ENCODE results near the gene TLCD4. TPM values are rescaled to one million over a fixed set of nuclear protein-coding genes. Genes with fewer than 3 reads are reported as not detected.

Gene TLCD4
- total RNA-seq, 1 donor from 2014 or later, result 0.24 TPM

GRCh38 chr1:95076034-95076433 is 41.1 kb upstream of the TLCD4 start:
- peaks cover 7% of the 10 kb centered on the region for H3K36me3 Mint-ChIP-seq (ENCODE audit: low read depth)
- ChIA-PET CTCF (interaction anchor here (1.4 to 2.0 kb wide), 3 partner anchors 8 to 158 kb away, joined by 3 to 8 read pairs (median 5); partner anchors contain the start of gene RWDD3), POLR2A (no interaction called here)
- H3K9me3 Mint-ChIP-seq, result no peaks in the 10 kb centered on the region
- ATAC-seq (ENCODE audit: low read depth) (no peak), DNase-seq (no peak)
- TF ChIP-seq, protein P1, sequence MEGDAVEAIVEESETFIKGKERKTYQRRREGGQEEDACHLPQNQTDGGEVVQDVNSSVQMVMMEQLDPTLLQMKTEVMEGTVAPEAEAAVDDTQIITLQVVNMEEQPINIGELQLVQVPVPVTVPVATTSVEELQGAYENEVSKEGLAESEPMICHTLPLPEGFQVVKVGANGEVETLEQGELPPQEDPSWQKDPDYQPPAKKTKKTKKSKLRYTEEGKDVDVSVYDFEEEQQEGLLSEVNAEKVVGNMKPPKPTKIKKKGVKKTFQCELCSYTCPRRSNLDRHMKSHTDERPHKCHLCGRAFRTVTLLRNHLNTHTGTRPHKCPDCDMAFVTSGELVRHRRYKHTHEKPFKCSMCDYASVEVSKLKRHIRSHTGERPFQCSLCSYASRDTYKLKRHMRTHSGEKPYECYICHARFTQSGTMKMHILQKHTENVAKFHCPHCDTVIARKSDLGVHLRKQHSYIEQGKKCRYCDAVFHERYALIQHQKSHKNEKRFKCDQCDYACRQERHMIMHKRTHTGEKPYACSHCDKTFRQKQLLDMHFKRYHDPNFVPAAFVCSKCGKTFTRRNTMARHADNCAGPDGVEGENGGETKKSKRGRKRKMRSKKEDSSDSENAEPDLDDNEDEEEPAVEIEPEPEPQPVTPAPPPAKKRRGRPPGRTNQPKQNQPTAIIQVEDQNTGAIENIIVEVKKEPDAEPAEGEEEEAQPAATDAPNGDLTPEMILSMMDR (IDR thresholded peaks at IDR 0.05), result no peak
- intact Hi-C loops (cut with micrococcal nuclease), result no loop called here
- no peak overlapping the region for H3K27ac Mint-ChIP-seq
- no peak overlapping the region for H3K4me3 Mint-ChIP-seq
- peaks cover 3% of the 10 kb centered on the region for H3K27me3 Mint-ChIP-seq
- H3K4me1 Mint-ChIP-seq, result peaks cover 20% of the 10 kb centered on the region

- H3K9me3 Mint-ChIP-seq, result no peaks in the 10 kb centered on the region
- ATAC-seq (ENCODE audit: low read depth) (no peak), DNase-seq (no peak)
- no peaks in the 10 kb centered on the region for H3K36me3 Mint-ChIP-seq (ENCODE audit: low read depth)
- POLR2A ChIA-PET, result no interaction called here
- intact Hi-C loops (cut with micrococcal nuclease), result no loop called here
- TF ChIP-seq, protein P1 (IDR thresholded peaks at IDR 0.05), result no peak
- CTCF ChIA-PET, result interaction anchor here (1.0 to 1.1 kb wide), 2 partner anchors 33 to 154 kb away, joined by 3 to 5 read pairs; partner anchors contain the start of gene RWDD3
- no peak overlapping the region for H3K4me3 Mint-ChIP-seq
- H3K4me1 Mint-ChIP-seq, result peaks cover 4% of the 10 kb centered on the region
- H3K27ac Mint-ChIP-seq, result no peak overlapping the region
- peaks cover 7% of the 10 kb centered on the region for H3K27me3 Mint-ChIP-seq
Observed at GRCh38 chr1:95080446-95080845, 36.7 kb upstream of the TLCD4 start.

DNA sequence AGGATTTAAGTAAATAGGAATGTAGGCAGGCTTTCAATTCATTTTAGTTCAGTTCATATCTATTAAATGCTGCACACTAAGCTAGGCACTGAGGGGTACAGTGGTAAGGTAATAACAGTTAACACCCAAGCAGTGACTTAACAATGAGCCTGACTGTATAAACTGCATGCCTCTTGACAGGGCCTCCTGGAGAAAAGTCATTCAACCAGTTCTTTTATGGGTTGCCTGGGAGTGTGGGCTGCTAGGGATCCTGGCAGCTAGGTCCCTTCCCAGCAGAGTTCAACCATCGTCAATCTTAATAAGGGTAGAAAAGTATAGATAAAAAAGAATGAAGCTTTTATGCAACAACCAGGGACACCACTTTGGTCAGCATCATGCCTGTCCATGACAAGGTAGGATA is 36.3 kb upstream of the TLCD4 start:
- DNase-seq (no peak), ATAC-seq (ENCODE audit: low read depth) (no peak)
- Mint-ChIP-seq H3K9me3 (no peaks in the 10 kb centered on the region), H3K27me3 (peaks cover 4% of the 10 kb centered on the region), H3K27ac (no peak overlapping the region), H3K36me3 (ENCODE audit: low read depth) (no peaks in the 10 kb centered on the region), H3K4me1 (peaks cover 4% of the 10 kb centered on the region), H3K4me3 (no peak overlapping the region)
- TF ChIP-seq, protein P1 (IDR thresholded peaks at IDR 0.05), result no peak
- ChIA-PET CTCF (interaction anchor here (1.0 to 1.1 kb wide), 2 partner anchors 33 to 153 kb away, joined by 3 to 5 read pairs; partner anchors contain the start of gene RWDD3), POLR2A (no interaction called here)
- intact Hi-C loops (cut with micrococcal nuclease), result no loop called here

DNA sequence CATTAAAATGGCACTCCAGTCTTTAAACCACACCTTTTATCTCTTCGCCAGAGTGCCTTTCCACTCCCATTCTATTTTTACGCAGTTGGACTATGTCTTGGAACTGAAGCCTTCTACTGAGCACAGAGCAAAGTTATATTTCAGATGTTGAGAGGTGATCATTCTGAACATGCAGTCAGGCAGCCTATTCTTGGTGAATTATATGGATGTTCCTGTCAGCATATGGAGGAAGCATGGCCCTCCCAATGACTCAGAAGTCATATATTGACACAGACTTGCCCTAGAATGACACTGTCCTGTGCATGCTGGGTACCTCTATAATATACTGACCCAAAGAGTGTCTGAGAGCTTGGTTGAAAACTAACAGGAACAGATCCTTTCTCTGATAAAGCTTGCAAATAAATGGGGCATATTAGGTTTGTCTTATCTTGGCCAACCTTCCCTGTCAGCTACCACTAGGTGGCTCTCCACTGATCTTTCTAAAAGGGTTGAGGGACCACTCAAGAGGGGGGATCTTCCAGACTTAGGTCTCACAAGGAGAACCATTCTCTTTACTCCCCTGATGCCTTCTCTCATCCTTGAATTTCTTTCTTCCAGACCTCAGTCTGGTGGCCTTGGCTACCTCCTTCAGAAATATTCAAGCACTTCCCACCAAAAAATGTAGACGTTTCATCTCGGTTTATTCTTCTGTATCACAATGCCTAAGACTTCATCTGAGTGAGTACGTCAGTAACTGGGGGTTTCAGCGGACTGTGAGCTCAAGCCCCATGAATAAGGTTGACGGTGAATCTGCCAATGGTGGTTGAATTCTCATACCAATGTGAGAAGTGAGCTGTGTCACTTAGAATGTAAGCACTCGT is 32.6 kb upstream of the TLCD4 start:
- DNase-seq, result no peak
- TF ChIP-seq, protein P1 (IDR thresholded peaks at IDR 0.05), result no peak
- no peak overlapping the region for H3K27ac Mint-ChIP-seq
- H3K36me3 Mint-ChIP-seq (ENCODE audit: low read depth), result no peaks in the 10 kb centered on the region
- peak; percentile 82 for ATAC-seq (ENCODE audit: low read depth)
- no peak overlapping the region for H3K4me3 Mint-ChIP-seq
- no peaks in the 10 kb centered on the region for H3K9me3 Mint-ChIP-seq
- H3K27me3 Mint-ChIP-seq, result peaks cover 12% of the 10 kb centered on the region
- POLR2A ChIA-PET, result interaction anchor here (1.3 to 2.0 kb wide), 2 partner anchors 12 to 149 kb away, joined by 7 to 11 read pairs; partner anchors contain the start of genes ALG14 and RWDD3
- H3K4me1 Mint-ChIP-seq, result peaks cover 4% of the 10 kb centered on the region
- intact Hi-C loops (cut with micrococcal nuclease), result loop anchor here (1.0 kb wide), 2 partner anchors 32 to 150 kb away; partner anchors contain the start of gene RWDD3
- CTCF ChIA-PET, result interaction anchor here (0.6 to 3.6 kb wide), 10 partner anchors 9 to 230 kb away, joined by 3 to 45 read pairs (median 4); partner anchors contain the start of genes ALG14 and RWDD3

DNA sequence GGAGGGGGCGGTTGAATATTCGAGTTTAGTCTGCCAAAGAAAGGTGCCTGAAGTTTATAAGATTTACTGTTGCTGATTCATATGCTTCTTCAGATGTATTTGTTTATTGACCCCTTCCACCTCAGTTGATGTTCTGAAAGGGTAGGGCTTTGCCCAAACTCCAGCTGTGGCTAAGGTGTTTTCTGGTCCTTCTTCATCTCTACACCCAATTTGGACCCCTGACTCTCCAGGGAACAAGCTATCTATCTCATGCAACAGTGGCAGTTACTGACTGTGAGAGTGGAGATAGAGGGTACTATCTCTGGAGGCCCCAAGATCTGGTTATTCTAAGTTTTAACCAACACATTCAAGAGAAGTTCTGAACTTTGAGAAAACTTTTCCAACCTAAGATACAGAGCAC is 31.8 kb upstream of the TLCD4 start:
- TF ChIP-seq, protein P1 (IDR thresholded peaks at IDR 0.05), result no peak
- H3K27ac Mint-ChIP-seq, result no peak overlapping the region
- intact Hi-C loops (cut with micrococcal nuclease), result no loop called here
- peaks cover 4% of the 10 kb centered on the region for H3K4me1 Mint-ChIP-seq
- DNase-seq (no peak), ATAC-seq (ENCODE audit: low read depth) (no peak)
- H3K4me3 Mint-ChIP-seq, result no peak overlapping the region
- POLR2A ChIA-PET, result interaction anchor here (1.3 kb wide), 1 partner anchor 148 kb away, joined by 11 read pairs; the partner anchor contains the start of gene RWDD3
- peaks cover 14% of the 10 kb centered on the region for H3K27me3 Mint-ChIP-seq
- H3K36me3 Mint-ChIP-seq (ENCODE audit: low read depth), result no peaks in the 10 kb centered on the region
- H3K9me3 Mint-ChIP-seq, result peaks cover 2% of the 10 kb centered on the region
- CTCF ChIA-PET, result interaction anchor here (0.6 to 3.6 kb wide), 3 partner anchors 9 to 148 kb away, joined by 3 to 45 read pairs (median 8); partner anchors contain the start of gene RWDD3
